Muscle of leg (tissue), 11 donors: Measurements from ENCODE around the gene SYN1. TPM values are rescaled to one million over a fixed set of nuclear protein-coding genes. Genes with fewer than 3 reads are reported as not detected.

Experiments
- DNase-seq: peaks from one replicate; pipeline ENCODE4 v3.0.0; 2013
- H3K27ac ChIP-seq: one replicate; pipeline ENCODE4 v1.5.1; 2013; ENCODE audit warnings: mild to moderate bottlenecking, low read length, control low read depth
- H3K27me3 ChIP-seq: one replicate; pipeline ENCODE4 v1.6.1; 2013; ENCODE audit warnings: low read length; ENCODE audit not compliant: control insufficient read depth, insufficient read depth
- H3K36me3 ChIP-seq: one replicate; pipeline ENCODE4 v1.6.1; 2013; ENCODE audit warnings: low read length; ENCODE audit not compliant: control insufficient read depth, insufficient read depth
- H3K4me1 ChIP-seq: one replicate; pipeline ENCODE4 v1.6.1; 2013; ENCODE audit warnings: low read length; ENCODE audit not compliant: control insufficient read depth, insufficient read depth
- H3K4me3 ChIP-seq: one replicate; pipeline ENCODE4 v1.5.1; 2013; ENCODE audit warnings: low read length, control low read depth
- H3K9me3 ChIP-seq: replicated peaks from 2 replicates; pipeline ENCODE4 v1.6.1; 2013; ENCODE audit warnings: low read depth, low read length; ENCODE audit not compliant: control insufficient read depth
- WGBS: methylation state at CpG from one replicate; pipeline ENCODE4 v1.1.5; 2013; ENCODE audit warnings: missing lambda C conversion rate; ENCODE audit not compliant: insufficient coverage; 5-methylcytosine and 5-hydroxymethylcytosine counted together
- polyA plus RNA-seq, 8 donors: library from polyadenylated mRNA; unstranded; fragments of 120-200 nt; gene quantifications; one replicate each; pipeline versions ENCODE4 v1.2.1 to v1.2.3, GENCODE V29; 2013; ENCODE audit warnings: inconsistent platforms in 1 of 8, low replicate concordance in 1 of 8; ENCODE audit not compliant: insufficient read length in 8 of 8, insufficient read depth in 1 of 8
- total RNA-seq: library from RNA; stranded (reverse); fragments of 120-200 nt; gene quantifications from one replicate; pipeline ENCODE4 v1.2.4, GENCODE V29; 2013

The SYN1 gene
- total and polyA plus RNA-seq, 9 donors, result 0.75 to 10.6 (median 7.3) TPM

DNA sequence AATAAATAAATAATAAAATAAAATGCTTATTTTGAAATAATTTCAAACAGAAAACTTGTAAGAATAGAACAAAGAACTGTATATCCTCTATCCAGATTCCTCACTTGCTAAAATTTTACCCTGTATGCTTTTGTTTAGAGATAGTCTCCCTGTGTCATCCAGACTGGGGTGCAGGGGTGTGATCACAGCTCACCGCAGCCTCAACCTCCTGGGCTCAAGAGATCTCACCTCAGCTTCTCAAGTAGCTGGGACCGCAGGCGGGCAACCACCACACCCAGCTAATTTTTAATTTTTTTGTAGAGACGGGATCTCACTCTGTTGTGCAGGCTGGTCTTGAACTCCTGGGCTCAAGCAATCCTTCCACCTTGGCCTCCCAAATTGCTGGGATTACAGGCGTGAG lies 76.2 kb downstream of the SYN1 start:
- DNase-seq, result no peak
- no peaks in the 10 kb centered on the region for H3K9me3 ChIP-seq
- no peak overlapping the region for H3K27ac ChIP-seq
- H3K4me3 ChIP-seq, result no peak overlapping the region
- H3K4me1 ChIP-seq, result peaks cover 7% of the 10 kb centered on the region
- H3K36me3 ChIP-seq, result no peaks in the 10 kb centered on the region
- 89% methylated on average over 4 of the region's 5 CpGs for WGBS
- no peaks in the 10 kb centered on the region for H3K27me3 ChIP-seq

DNA sequence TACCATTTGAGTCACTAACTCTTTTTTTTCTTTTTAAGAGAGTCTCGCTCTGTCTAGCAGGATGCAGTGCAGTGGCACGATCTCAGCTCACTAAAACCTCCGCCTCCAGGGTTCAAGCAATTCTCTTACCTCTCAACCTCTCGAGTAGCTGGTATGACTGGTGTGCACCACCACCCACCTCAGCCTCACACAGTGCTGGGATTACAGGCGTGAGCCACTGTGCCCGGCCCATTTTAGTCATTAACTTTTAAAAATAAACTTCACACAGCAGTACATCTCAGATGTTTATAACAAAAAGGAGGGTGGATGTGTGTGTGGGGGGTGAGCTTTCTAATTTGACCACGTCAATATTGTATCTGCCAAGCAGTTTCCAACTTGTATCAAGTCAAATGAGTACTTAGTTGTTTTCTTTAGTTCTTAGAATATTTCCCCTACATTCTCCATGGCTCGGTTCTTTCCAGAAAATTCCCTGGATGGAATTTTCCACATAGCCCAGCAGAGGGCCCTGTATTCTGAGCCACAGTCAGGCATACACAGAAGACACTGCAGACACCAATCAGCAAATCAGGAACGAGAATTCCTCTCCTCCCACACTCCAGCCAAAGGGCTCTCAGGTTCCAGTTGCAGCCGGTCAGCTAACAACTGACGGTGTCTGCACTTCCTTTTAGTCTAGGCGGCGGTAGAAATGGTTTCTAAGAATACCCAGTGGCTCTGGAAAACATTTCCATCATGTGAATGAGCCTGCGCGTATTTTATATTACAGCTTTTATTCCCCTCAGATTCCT lies 78.7 kb downstream of the SYN1 start:
- Histone ChIP-seq H3K4me3 (no peak overlapping the region), H3K9me3 (peaks cover 2% of the 10 kb centered on the region), H3K4me1 (peaks cover 7% of the 10 kb centered on the region), H3K27me3 (no peaks in the 10 kb centered on the region), H3K27ac (peak overlapping the region; percentile 86), H3K36me3 (no peaks in the 10 kb centered on the region)
- DNase-seq, result peak; percentile 98
- 37% methylated on average over 8 of the region's 15 CpGs for WGBS

DNA sequence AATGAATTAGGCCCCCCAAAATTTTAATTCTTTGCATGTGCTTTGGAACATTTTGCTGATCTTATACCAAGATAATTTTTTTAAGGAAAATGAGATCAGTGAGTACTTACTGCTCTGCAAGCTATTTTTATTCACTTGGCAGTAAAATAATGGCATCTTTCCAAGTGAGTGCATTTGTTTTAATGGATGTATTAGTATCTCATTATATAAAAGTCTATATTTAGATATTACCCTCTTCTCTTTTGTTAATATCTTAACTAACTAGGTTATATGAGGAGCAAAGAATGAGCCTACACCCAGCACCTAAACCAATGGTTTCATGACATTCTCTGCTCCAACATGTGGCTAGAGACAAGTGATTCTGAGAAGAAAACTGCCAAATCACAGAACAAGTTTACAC lies 79.8 kb downstream of the SYN1 start:
- H3K9me3 ChIP-seq, result peaks cover 2% of the 10 kb centered on the region
- H3K36me3 ChIP-seq, result no peaks in the 10 kb centered on the region
- H3K4me3 ChIP-seq, result no peak overlapping the region
- no peaks in the 10 kb centered on the region for H3K27me3 ChIP-seq
- peaks cover 7% of the 10 kb centered on the region for H3K4me1 ChIP-seq
- DNase-seq, result peak; percentile 80
- peak overlapping the region; percentile 45 for H3K27ac ChIP-seq

DNA sequence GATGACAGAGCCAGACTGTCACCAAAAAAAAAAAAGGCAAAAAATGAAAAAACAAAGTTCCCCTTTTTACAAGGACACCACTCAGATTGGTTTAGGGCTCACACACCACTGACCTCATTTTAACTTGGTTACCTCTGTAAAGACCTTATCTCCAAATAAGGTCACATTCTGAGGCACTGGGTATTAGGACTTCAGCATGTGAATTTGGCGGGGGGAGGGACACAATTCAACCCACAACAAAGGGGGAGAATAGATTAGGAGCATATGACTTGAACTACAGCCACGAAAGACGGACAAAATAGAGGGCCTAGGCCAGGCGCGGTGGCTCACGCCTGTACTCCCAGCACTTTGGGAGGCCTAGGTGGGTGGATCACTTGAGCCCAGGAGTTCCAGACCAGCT lies 89.6 kb downstream of the SYN1 start:
- DNase-seq, result no peak

DNA sequence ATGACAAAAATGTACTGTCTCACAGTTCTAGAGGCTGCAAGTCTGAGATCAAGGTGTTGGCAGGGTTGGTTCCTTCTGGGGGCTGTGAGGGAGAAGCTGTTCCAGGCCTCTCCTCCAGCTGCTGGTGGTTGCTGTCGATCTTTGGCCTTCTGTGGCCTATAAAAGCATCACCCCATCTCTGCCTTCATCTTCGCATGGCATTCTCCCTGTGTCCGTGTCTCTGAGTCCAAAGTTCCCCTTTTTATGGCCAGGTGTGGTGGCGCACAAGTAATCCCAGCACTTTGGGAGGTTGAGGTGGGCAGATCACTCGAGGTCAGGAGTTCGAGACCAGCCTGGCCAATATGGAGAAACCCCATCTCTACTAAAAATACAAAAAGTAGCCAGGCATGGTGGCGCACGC lies 90.1 kb downstream of the SYN1 start:
- no peaks in the 10 kb centered on the region for H3K36me3 ChIP-seq
- H3K4me1 ChIP-seq, result no peaks in the 10 kb centered on the region
- H3K27me3 ChIP-seq, result no peaks in the 10 kb centered on the region
- no peak for DNase-seq
- no peak overlapping the region for H3K4me3 ChIP-seq
- WGBS, result 90% methylated on average over 2 of the region's 8 CpGs
- H3K27ac ChIP-seq, result no peak overlapping the region
- no peaks in the 10 kb centered on the region for H3K9me3 ChIP-seq

More for the DNA sequence above, 89.6 kb downstream of the SYN1 start:
- Histone ChIP-seq H3K27me3 (no peaks in the 10 kb centered on the region), H3K4me1 (no peaks in the 10 kb centered on the region), H3K4me3 (no peak overlapping the region), H3K27ac (no peak overlapping the region), H3K36me3 (no peaks in the 10 kb centered on the region), H3K9me3 (no peaks in the 10 kb centered on the region)
- WGBS, result 94% methylated on average over 3 of the region's 6 CpGs

DNA sequence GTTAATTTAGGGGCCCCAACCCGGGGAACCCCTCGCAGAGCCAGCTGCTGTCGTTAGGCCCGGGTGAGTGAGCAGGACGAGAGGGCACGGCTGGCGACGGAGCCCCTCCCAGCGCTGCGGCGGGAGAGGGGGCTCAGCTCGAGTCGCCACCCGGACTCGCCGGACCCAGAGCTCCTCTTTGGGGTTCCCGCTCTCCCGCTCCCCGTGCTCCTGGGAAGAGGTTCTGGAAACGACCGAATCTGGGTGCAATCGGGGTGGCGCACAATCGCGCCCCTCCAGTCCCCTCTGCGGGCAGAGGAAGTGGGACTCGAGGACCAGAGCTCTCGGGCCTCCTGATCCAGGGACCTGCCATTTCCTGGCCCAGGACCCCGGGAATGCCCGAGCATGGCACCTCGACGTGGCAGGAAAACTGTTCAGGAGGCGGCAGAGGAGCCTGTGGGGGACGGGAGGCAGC lies 95.9 kb downstream of the SYN1 start:
- peaks cover 5% of the 10 kb centered on the region for H3K9me3 ChIP-seq
- H3K4me1 ChIP-seq, result no peaks in the 10 kb centered on the region
- no peak overlapping the region for H3K27ac ChIP-seq
- WGBS, result 38% methylated on average over 33 of the region's 34 CpGs
- H3K27me3 ChIP-seq, result peaks cover 2% of the 10 kb centered on the region
- H3K4me3 ChIP-seq, result peak overlapping the region; percentile 59
- H3K36me3 ChIP-seq, result no peaks in the 10 kb centered on the region
- DNase-seq, result no peak

DNA sequence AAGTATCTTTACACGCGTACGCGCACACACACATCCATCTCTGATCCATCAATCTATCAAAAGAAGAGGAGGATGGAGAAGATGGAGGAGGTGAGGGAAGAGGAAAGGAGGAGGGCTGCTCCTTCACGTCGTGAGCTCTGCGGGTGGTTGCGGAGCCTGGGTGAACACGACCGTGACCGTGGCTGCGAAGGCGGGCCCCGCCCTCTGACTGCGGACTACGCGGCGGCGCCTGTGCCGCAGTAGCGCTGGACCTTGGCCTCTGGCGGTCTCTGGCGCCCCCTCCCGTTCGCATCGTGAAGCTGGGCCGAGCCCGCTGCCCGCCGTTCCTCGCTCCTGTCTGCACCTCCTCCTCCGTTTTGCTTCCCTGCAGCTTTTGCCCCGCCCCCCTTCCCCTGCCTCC lies 96.4 kb downstream of the SYN1 start:
- peaks cover 5% of the 10 kb centered on the region for H3K9me3 ChIP-seq
- no peaks in the 10 kb centered on the region for H3K4me1 ChIP-seq
- WGBS, result 17% methylated on average over 29 of the region's 33 CpGs
- H3K36me3 ChIP-seq, result no peaks in the 10 kb centered on the region
- peak overlapping the region; percentile 13 for H3K27ac ChIP-seq
- peaks cover 2% of the 10 kb centered on the region for H3K27me3 ChIP-seq
- H3K4me3 ChIP-seq, result peak overlapping the region; percentile 59
- DNase-seq, result peak; percentile 85

Other genes with a start within 250 kb of the SYN1 start
- gene ZNF157, start 249.3 kb downstream of the SYN1 start, total RNA-seq, result 0.35 TPM
- gene ZNF157, start 249.3 kb downstream of the SYN1 start, polyA plus RNA-seq, result under 1 TPM; 0.10 to 0.44 (median 0.21) TPM
- gene ZNF41, start 136.6 kb downstream of the SYN1 start, total RNA-seq, result 13.1 TPM
- 10 to 100 TPM in 3 of 8 donors, 1 to 10 TPM in 5; 7.1 to 12.1 (median 9.9) TPM for gene ZNF41, start 136.6 kb downstream of the SYN1 start, polyA plus RNA-seq
- 22.8 TPM for gene ARAF, start 58.7 kb downstream of the SYN1 start, total RNA-seq
- 10 to 100 TPM; 35.8 to 51.7 (median 44.0) TPM for gene ARAF, start 58.7 kb downstream of the SYN1 start, polyA plus RNA-seq
- 98.9 TPM for gene TIMP1, start 37.4 kb downstream of the SYN1 start, total RNA-seq
- 100 to 1,000 TPM in 7 of 8 donors, 10 to 100 TPM in 1; 97.6 to 169 (median 136) TPM for gene TIMP1, start 37.4 kb downstream of the SYN1 start, polyA plus RNA-seq
- gene CFP, start 10.1 kb upstream of the SYN1 start, total RNA-seq, result 3.2 TPM
- 1 to 10 TPM; 1.6 to 4.5 (median 2.7) TPM for gene CFP, start 10.1 kb upstream of the SYN1 start, polyA plus RNA-seq
- 15.3 TPM for gene ELK1, start 30.7 kb upstream of the SYN1 start, total RNA-seq
- 10 to 100 TPM; 22.3 to 29.9 (median 25.5) TPM for gene ELK1, start 30.7 kb upstream of the SYN1 start, polyA plus RNA-seq
- gene UXT, start 39.3 kb upstream of the SYN1 start, total RNA-seq, result 118 TPM
- gene UXT, start 39.3 kb upstream of the SYN1 start, polyA plus RNA-seq, result 100 to 1,000 TPM in 1 of 8 donors, 10 to 100 TPM in 7; 77.4 to 105 (median 85.0) TPM
- 6.3 TPM for gene ZNF81, start 217.0 kb upstream of the SYN1 start, total RNA-seq
- gene ZNF81, start 217.0 kb upstream of the SYN1 start, polyA plus RNA-seq, result 1 to 10 TPM; 3.0 to 5.1 (median 3.5) TPM